GM21447 (cell line): ENCODE measurements around the gene CCNI2.
A peak's percentile ranks its signal among the peaks of the same experiment; 100 is the strongest.

Experiments
- ATAC-seq: cut with Tn5 transposase; IDR thresholded peaks from one replicate; pipeline ENCODE4 v1.9.1; 2021; ENCODE audit not compliant: unreplicated experiment

Gene CCNI2

GRCh38 chr5:132764671-132765238 lies 17.5 kb downstream of the CCNI2 start:
- no peak for ATAC-seq

GRCh38 chr5:132765311-132766019 lies 18.2 kb downstream of the CCNI2 start:
- ATAC-seq, result no peak

- no peak for ATAC-seq
Observed at GRCh38 chr5:132766020-132766805, 19.0 kb downstream of the CCNI2 start.

GRCh38 chr5:132766806-132767055 lies 19.5 kb downstream of the CCNI2 start:
- ATAC-seq, result no peak

GRCh38 chr5:132767150-132767549 lies 19.9 kb downstream of the CCNI2 start:
- no peak for ATAC-seq

DNA sequence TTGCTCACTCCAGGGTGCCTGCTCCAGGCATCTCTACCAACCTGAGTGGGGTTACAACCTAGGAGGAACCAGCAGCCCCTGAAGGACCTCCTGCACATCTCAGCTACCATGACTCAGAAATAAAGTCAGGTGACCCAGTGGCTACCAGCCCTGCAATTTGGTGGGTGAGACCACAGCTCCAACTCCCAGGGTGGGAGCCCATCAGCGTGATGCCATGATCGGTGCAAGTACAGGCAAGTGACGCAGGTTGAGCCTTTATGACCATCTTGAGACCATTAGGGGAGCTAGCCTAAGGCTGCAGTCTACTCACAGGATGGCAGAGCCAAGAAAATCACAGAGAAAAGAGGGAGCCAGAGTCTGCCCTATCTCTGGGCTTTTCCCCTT lies 21.3 kb downstream of the CCNI2 start:
- ATAC-seq, result no peak

GRCh38 chr5:132770476-132771159 lies 23.4 kb downstream of the CCNI2 start:
- no peak for ATAC-seq

DNA sequence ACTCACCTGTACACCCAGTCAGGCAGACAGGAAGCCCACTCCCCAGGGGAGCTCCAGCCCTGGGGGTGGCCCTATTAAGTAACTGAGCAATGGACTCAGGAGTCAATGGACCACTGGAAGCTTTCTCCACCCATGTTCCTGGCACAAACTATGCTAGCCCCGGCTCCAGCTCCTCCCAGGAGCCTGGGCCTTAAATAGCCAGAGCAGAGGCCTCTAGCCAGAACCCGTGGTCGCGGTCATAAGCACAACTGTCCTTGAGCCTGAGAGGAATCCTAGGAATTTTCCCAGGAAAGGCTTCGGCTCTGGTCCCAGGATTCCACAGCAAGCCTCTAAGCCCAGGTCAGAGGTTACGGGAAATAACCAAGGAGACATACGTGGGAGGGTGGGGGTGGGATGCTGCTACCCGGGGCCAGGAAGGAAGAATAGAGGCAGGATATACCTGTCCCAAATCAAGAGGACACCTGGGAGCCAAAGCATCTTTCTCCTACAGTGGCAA lies 24.3 kb downstream of the CCNI2 start:
- no peak for ATAC-seq

DNA sequence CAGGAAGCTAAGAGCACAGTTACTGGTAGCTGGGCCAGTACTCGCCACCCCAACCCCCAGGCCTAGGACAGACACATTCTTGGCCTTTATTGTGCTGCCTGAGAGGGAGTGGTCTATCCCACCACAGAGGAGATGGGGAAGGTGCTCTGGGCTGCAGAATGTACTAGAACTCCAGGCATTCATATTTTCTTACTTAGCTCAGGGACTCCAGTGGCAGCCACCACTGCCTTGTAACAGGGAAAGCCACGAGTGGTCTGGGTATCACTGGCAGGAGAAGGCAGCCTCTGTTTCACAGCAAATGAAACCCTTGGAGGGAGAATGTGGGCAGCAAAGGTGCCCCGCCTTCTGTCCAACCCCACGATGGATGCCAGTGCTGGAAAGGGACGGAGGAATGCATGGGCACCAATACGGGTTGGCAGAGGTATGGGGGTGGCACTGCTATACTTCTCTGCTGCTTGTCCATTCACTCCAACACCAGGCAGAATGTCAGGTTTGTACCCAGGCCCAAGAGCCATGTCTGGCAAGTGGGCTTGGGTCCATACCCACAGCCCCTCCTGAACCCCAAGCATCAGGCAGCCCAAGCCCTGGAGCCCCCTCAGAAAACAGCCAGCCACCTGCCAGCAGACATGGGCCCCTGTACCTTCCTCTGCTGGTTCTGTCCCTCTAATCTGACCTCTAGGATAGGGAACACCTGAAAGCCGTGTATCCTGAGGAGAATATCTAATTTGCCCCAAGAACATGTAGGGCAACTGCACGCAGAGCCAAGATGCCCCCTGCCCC lies 25.3 kb downstream of the CCNI2 start:
- no peak for ATAC-seq

DNA sequence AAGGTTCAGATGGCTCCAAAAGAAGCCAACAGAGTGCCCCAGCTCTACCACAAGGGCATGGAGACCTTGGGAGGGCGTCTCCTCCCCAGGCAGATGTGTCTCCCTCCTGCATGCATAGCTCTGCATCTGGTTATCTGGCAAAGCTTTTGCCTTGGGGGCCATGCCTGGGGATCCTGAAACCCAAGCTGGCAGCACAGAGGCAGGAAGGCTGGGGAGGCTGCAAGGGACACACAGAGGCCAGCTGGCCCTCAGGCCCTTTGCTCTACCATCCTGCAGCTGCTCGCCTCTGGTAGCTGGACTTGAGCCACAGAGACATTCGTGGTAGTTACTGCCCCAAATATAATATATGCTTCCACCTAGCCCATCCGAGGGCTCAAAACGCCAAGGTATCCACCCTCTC lies 25.9 kb downstream of the CCNI2 start:
- no peak for ATAC-seq

DNA sequence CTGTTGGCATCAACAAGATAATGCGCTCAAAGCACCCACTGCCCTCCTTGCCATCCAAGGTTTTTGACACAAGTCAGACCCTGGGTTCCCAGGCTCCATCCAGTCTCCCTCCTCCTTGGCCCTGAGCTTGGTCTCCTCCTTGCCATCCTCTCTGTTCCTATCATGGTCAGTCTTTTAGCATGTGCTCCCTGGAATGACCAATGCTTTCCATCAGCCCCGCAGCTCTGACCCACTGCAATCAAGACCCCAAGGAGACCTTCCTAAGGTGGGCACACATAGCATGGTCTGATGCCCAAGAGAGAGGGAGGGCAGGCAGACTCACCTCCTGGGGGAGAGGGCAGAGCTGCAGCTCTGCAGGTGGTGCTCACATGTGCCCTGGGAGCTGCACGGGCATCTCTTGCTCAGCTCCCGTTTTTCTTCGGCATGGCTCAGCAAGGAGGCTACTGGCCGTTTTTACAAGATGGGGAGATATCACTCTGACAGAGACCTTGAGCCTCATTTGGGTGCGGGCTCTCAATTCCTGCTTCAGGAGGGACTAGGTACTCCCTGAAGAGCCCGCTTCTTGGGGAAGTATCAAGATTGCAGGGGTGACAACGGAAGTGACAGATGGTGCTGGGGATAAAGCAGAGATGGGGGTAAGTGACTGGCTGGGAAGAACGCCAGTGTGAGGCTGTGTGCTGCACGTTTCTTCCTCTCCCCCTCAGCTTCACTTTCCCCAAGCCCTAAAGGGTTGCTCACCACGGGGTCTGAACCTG lies 26.6 kb downstream of the CCNI2 start:
- ATAC-seq, result no peak

- no peak for ATAC-seq
Observed at GRCh38 chr5:132774406-132774805, 27.2 kb downstream of the CCNI2 start.

DNA sequence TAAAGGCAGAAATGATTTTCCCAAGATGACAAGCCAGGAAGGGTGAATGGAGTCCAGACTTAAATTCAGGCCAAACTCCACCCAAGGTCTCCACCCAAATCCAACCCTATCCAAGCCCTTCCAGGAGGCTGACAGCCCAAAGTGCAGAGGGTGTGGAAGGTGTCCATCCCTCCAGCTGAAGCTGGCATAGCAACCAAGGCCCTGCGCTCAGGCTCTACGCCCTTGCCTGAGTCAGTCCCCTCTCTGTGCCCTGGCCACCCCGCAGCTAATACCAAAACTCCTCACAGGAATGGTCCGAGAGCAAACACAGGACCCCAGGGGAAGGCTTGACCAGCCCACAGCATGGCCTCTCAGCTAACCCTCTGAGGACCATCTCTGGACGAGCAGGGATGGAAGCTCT lies 27.7 kb downstream of the CCNI2 start:
- no peak for ATAC-seq

DNA sequence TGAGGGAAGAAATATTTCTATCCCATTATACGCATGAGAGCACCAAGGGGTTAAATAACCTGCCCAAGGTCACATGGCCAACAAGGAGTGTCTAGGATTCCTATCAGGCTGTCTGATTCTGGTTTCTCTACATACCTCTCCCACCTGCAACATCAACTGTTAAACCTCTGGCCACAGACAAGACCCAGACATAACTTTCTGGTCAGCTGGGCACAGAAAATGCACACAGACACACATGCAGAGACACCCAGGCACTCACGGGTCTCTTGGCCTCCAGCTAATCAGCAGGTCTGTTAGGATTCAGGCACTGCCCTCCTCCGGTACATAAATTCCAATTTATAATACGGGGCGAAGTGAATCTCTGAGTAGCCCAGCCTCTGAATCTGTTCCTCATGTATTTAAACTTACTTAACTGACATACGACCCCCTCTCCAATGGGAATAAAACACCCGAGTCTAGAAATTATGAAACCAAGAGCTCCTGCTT lies 28.3 kb downstream of the CCNI2 start:
- no peak for ATAC-seq

- peak; percentile 23 for ATAC-seq
Observed at GRCh38 chr5:132776131-132776937, 29.1 kb downstream of the CCNI2 start.

GRCh38 chr5:132776938-132777208 lies 29.6 kb downstream of the CCNI2 start:
- no peak for ATAC-seq

GRCh38 chr5:132777209-132778069 lies 30.2 kb downstream of the CCNI2 start, which contains the start of gene SEPTIN8:
TSS of gene SEPTIN8 (minus strand) at chr5:132777239. CDS start at chr5:132777137, 102 bp downstream.
- peak; percentile 69 for ATAC-seq

GRCh38 chr5:132778129-132778528 lies 30.9 kb downstream of the CCNI2 start:
- ATAC-seq, result no peak
